ENCODE data around the gene ANKFY1.
A peak's percentile ranks its signal among the peaks of the same experiment; 100 is the strongest.
"Not testable (repeated sequence)": the region's sequence is repeated elsewhere in the genome, so short reads cannot be mapped to it uniquely, and the experiment has no call there.

The ANKFY1 gene

DNA sequence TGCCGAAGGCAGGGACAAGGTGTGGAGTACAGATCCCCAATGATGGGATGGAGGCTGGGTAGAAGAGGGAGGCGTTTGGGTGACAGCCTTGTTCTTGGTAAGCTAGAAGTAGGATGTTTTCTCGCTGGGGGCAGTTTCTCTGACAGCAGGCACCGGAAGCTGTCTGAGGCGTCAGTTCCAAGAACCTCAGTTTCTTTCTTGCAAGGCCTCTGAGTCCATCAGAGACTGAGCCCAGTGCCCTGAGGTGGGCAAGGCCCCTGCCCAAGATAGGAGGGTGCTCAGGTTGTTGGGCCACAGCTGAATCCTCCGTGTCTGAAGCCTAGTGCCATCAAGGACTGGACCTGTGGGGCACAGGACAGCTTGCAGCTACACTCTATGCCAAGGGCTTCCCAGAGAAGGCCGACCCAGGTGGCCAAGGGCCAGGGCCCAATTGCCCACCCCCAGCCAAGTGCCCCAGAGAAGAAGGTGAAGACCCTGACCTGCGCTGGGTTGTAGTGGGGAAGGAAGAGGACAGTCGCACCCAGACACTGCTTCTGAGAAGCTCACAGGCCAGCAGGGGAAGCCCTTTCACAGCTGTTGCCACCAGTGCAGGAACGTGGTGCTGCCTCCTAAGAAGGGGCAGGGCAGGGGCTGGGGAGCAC is 107.7 kb downstream of the ANKFY1 start:
- no peak for DNase-seq (ENCODE audit: low spot score)

DNA sequence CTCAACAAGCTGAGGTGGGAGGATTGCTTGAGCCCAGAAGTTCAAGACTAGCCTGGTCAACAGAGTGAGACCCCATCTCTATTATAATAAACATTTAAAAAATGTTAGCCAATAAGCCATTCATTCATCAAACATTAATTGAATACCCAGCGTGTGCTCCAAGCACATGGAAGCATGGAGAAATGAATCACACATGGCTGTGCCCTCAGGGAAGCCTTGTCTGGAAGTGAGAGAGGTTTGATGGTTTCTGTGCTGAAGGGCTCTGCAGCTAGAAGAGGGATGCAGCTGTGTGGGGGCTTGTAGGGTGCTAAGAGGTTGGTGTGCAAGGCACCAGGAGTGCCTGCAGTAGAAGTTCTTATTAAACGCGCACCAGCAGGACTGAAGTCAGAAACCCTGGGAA is 109.6 kb downstream of the ANKFY1 start:
- no peak for DNase-seq (ENCODE audit: low spot score)

- no peak for DNase-seq (ENCODE audit: low spot score)
These were observed 111.3 kb downstream of the ANKFY1 start for GRCh38 chr17:4152471-4152870.

GRCh38 chr17:4150096-4150495 is 113.7 kb downstream of the ANKFY1 start:
- DNase-seq (ENCODE audit: low spot score): no peak

DNA sequence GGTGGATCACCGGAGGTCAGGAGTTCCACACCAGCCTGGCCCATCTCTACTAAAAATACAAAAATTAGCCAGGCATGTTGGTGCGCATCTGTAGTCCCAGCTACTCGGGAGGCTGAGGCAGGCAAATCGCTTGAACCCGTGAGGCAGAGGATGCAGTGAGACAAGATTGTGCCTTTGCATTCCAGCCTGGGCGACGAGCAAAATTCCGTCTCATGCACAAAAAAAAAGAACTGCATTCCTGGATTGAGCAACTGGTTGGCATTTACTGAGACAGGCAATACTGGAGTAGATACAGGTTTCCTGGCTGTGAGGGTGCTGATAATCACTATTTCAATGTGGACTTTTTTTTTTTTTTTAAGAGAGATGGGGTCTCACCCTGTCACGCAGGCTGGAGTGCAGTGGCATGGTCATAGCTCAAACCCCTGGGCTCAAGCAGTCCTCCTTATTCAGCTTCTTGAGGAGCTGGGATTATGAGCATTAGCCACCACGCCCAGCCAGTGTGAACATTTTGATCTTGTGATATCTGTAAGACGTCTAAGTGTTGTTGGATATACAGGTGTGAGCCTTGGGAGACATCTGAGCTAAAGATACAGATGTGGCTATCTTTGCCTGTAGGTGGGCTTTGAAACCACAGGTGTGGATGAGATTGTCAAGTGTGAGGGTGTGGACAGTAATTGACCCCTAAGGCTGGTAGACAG is 115.0 kb downstream of the ANKFY1 start:
- DNase-seq (ENCODE audit: low spot score): no peak

GRCh38 chr17:4147751-4148310 is 115.9 kb downstream of the ANKFY1 start:
- peak; percentile 32 for DNase-seq (ENCODE audit: low spot score)

- no peak for DNase-seq (ENCODE audit: low spot score)
These were observed 117.1 kb downstream of the ANKFY1 start for GRCh38 chr17:4146641-4147040.

GRCh38 chr17:4144422-4144747 is 119.4 kb downstream of the ANKFY1 start:
- DNase-seq (ENCODE audit: low spot score): no peak

GRCh38 chr17:4143563-4144421 is 120.0 kb downstream of the ANKFY1 start:
- DNase-seq (ENCODE audit: low spot score): peak; percentile 92

DNA sequence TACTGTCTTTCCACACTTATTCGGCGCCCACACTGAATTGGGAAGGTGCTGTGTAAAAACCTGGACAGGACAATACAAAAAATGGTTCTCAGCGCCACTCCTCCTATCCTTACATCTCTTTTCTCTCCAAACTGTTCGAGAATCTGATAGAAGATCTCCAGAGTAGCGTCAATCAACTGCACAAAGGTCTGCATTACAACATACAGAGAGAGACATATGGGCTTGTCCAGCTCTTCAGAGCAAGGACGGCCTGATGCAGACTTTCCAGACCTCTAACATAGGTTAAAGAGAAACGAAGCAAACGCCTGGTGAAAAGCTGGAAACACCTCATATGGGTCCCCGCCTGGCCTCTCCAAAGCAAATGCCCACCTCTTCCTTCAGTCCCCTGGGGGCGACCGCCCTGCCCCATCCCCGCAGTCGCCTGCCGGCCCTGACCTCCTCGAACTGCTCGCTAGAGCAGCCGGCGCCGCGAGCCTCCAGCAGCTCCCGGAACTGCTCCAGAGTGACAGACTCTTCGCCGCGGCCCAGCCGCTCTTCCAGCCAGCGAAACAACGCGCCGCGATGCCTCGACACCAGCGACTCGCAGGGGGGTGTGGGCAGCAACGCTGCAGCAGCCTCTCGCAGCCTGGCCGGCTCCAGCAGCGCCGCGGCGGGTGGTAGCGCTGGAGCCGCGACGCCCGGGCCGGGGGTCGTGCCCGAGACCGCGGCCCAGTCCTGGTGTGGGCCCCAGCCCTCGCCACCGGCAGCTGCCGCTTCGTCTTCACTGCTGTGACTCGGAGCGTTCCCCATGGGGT is 121.5 kb downstream of the ANKFY1 start:
- DNase-seq (ENCODE audit: low spot score): no peak

- DNase-seq (ENCODE audit: low spot score): no peak
These were observed 123.7 kb downstream of the ANKFY1 start for GRCh38 chr17:4140125-4140524.

DNA sequence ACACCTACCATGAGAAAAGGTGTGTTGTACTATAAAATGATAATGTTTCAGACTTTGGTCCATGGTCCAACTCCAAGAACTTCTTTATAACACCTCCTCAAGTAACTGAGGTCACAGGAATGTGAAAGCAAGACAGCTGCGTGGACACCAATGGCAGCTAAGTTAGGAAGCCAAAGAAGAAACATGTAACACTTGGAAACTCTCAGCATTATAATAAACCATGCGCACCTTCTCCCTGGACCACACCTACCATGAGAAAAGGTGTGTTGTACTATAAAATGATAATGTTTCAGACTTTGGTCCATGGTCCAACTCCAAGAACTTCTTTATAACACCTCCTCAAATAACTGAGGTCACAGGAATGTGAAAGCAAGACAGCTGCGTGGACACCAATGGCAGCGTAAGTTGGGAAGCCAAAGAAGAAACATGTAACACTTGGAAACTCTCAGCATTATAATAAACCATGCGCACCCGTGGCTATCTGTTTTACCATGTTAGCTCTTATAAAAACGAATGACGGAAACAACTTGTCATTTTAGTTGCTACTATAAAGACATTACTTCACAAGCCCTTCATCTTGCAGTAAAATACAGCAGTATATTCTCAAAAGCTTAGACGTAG is 124.8 kb downstream of the ANKFY1 start:
- DNase-seq (ENCODE audit: low spot score): not testable (repeated sequence)

DNA sequence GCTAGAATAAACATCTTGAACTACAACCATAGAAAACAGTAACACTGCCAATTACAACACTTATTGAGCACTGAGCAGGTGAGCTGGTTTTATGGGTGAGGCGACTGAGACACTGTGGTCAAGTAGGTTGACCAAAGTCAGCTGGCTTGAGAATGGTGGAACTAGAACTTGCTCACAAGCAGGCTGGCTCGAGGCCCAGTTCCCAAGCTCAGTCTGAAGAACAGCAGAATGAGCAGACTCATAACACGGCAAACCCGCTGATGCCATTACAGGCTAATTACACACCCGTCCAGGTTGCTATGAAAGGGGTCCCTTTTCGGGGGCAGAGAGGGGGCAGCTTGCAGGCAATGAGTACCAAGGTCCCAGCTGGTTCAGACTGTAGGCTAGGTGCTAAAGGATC is 127.4 kb downstream of the ANKFY1 start:
- DNase-seq (ENCODE audit: low spot score): no peak

- no peak for DNase-seq (ENCODE audit: low spot score)
These were observed 128.3 kb downstream of the ANKFY1 start for GRCh38 chr17:4135489-4135888.

DNA sequence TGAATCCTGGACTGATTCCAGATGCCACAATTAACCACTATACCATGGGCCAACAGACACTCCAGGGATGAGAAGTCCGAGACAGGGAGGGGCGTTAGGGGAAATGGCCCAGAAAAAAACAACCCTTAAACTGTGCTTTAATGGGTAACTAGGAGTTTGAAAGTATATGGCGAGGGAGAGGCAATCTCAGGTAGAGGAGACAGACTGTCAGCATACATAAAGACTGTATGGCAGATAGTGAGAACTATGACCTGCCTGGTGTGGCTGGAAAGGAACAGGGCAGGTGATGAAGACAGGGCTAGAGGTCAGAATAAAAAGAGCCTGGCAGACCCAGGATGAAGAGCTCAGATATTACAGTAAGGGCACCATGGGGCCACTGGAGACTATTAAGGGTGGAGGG is 129.1 kb downstream of the ANKFY1 start:
- no peak for DNase-seq (ENCODE audit: low spot score)

DNA sequence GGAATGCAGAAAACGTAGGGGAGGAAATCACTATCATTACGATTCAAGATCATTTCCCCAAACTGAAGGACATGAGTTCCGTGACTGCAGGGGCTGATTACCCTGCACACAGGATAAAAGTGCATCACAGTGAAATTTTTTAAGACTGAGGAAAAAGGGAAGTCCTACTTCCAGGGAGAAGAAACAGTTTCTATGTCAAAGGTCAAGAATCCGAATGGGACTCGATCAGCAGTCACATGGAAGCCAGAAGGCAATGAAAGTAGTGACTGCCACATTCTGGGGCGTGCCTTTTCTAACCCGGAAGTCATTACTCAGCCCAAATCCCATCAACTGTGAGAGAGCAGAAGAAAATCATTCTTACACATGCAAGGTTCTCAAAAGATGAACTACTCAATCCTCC is 133.1 kb downstream of the ANKFY1 start:
- no peak for DNase-seq (ENCODE audit: low spot score)

DNA sequence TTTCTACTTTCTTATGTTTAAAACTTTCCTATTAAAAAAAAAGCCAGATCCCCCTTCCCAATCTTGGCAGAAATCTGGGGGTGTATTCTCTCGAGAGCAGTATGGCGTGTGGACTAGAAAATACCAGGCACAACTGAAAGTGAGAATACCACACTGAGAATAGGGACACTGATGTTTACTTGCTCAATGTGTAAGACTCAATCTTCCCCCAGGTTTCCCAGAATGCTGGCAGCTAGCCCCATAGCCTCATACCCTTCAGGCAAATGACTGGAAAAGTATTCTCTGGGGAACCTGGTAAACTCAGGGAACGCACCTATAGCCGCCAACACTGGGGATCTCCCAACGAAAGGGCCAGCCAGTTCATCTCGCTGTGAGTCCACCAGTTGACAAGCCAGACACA is 136.2 kb downstream of the ANKFY1 start:
- DNase-seq (ENCODE audit: low spot score): no peak

GRCh38 chr17:4125552-4125951 is 138.2 kb downstream of the ANKFY1 start:
- DNase-seq (ENCODE audit: low spot score): no peak

GRCh38 chr17:4124999-4125398 is 138.8 kb downstream of the ANKFY1 start:
- no peak for DNase-seq (ENCODE audit: low spot score)

GRCh38 chr17:4120332-4120731 is 143.4 kb downstream of the ANKFY1 start:
- no peak for DNase-seq (ENCODE audit: low spot score)

- no peak for DNase-seq (ENCODE audit: low spot score)
These were observed 144.5 kb downstream of the ANKFY1 start for GRCh38 chr17:4119299-4119698.
